GM12878 (cell line): ENCODE results near the gene GPAT3. TPM values are rescaled to one million over a fixed set of nuclear protein-coding genes. Genes with fewer than 3 reads are reported as not detected.

Experiments used
- ATAC-seq: fragments of 200-7000 bp; cut with Tn5 transposase; 3 replicates; pipeline ENCODE4 v1.9.1; 2020; ENCODE audit warnings: mild to moderate bottlenecking, moderate library complexity
- BruUV-seq: library from RNA; stranded (reverse); fragments of 400-500 nt; replicated peaks from 2 replicates; lab custom pipeline; 2021; lab: Mats Ljungman, UMichigan
- CTCF ChIA-PET: fragments of 300-600 bp; sonication (Branson Sonifier 250); formaldehyde crosslinking; extraction: SDS; loops from one replicate; lab custom pipeline; 2021; ENCODE audit warnings: inconsistent platforms; lab: Yijun Ruan, JAX
- POLR2A ChIA-PET: fragments of 350-600 bp; formaldehyde crosslinking; extraction: SDS; loops from one replicate; lab custom pipeline; 2021; ENCODE audit warnings: inconsistent platforms; lab: Charles Lee
- RAD21 ChIA-PET: fragments of 300-600 bp; sonication (Branson Sonifier 250); formaldehyde crosslinking; loops from one replicate; lab custom pipeline; 2023; ENCODE audit warnings: antibody characterized with exemption; ENCODE audit not compliant: unreplicated experiment; lab: Charles Lee
- SMC1A ChIA-PET: fragments of 300-600 bp; sonication (Branson Sonifier 250); formaldehyde crosslinking; loops from one replicate; lab custom pipeline; 2023; ENCODE audit not compliant: unreplicated experiment, uncharacterized antibody; lab: Charles Lee
- DNase-seq: peaks from one replicate; pipeline ENCODE4 v3.0.0-alpha.2; 2011; ENCODE audit warnings: low read depth, low spot score
- FAIRE-seq: peaks from 3 replicates; lab custom pipeline; 2011; peaks lifted over from hg19 to GRCh38; lab: Jason Lieb, UNC
- H2AFZ ChIP-seq: 2 replicates; pipeline ENCODE4 v1.6.0; 2011; ENCODE audit warnings: low read depth, low read length, control low read depth; ENCODE audit not compliant: control insufficient read depth
- H3K27ac ChIP-seq: 2 replicates; pipeline ENCODE4 v1.5.1; 2011; ENCODE audit warnings: control low read depth; ENCODE audit not compliant: control insufficient read depth, insufficient read depth
- H3K27me3 ChIP-seq, 2 experiments: replicated peaks in 1 of 2; 2 replicates each; pipeline versions ENCODE4 v1.6.0 to v1.6.1; 2011; ENCODE audit warnings: low read length in 1 of 2; ENCODE audit not compliant: control insufficient read depth in 2 of 2, insufficient read depth in 2 of 2
- H3K36me3 ChIP-seq, 2 experiments: 2 replicates each; pipeline ENCODE4 v1.5.1; 2011; ENCODE audit warnings: low read length in 1 of 2; ENCODE audit not compliant: control insufficient read depth in 2 of 2, insufficient read depth in 2 of 2
- H3K4me1 ChIP-seq: 2 replicates; pipeline ENCODE4 v1.6.1; 2011; ENCODE audit warnings: mild to moderate bottlenecking, low read length, moderate library complexity, mixed read lengths; ENCODE audit not compliant: control insufficient read depth, insufficient read depth
- H3K4me2 ChIP-seq: 2 replicates; pipeline ENCODE4 v1.6.0; 2011; ENCODE audit warnings: control low read depth; ENCODE audit not compliant: control insufficient read depth, insufficient read depth
- H3K4me3 ChIP-seq: fragments of 200-600 bp; sonication (generic); 2 replicates; pipeline ENCODE4 v1.5.1; 2016
- H3K79me2 ChIP-seq: 2 replicates; pipeline ENCODE4 v1.6.0; 2011; ENCODE audit warnings: low read length; ENCODE audit not compliant: control insufficient read depth, insufficient read depth
- H3K9ac ChIP-seq: 2 replicates; pipeline ENCODE4 v1.8.0; 2011; ENCODE audit warnings: low read length, control low read depth, mixed read lengths; ENCODE audit not compliant: control insufficient read depth, insufficient read depth
- H3K9me3 ChIP-seq: replicated peaks from 3 replicates; pipeline ENCODE4 v1.5.1; 2011; ENCODE audit warnings: mild to moderate bottlenecking, low read length; ENCODE audit not compliant: control insufficient read depth, insufficient read depth
- H4K20me1 ChIP-seq: 2 replicates; pipeline ENCODE4 v1.6.0; 2011; ENCODE audit not compliant: control insufficient read depth, insufficient read depth
- ATF7 ChIP-seq: fragments of 450-650 bp; IDR thresholded peaks from 2 replicates; pipeline ENCODE4 v1.6.1; 2016; ENCODE audit warnings: low read depth, mild to moderate bottlenecking
- BCL11A ChIP-seq: IDR thresholded peaks from 2 replicates; pipeline ENCODE4 v1.6.1; 2011; ENCODE audit warnings: low read depth, low read length
- EED ChIP-seq: sonication (generic); IDR thresholded peaks from 2 replicates; pipeline ENCODE4 v1.6.1; 2016; ENCODE audit warnings: antibody characterized with exemption, low read depth
- IKZF2 ChIP-seq, 2 experiments: fragments of 450-650 bp; IDR thresholded peaks; 2 replicates each; pipeline ENCODE4 v1.6.1; 2017; ENCODE audit warnings: mild to moderate bottlenecking in 2 of 2, moderate library complexity in 2 of 2
- MEF2A ChIP-seq: IDR thresholded peaks from 2 replicates; pipeline ENCODE4 v1.6.1; 2011; ENCODE audit warnings: low read depth, mild to moderate bottlenecking, low read length, moderate library complexity; ENCODE audit not compliant: insufficient read depth
- MTA2 ChIP-seq: fragments of 450-650 bp; IDR thresholded peaks from 2 replicates; pipeline ENCODE4 v1.6.1; 2016; ENCODE audit warnings: low read depth, mild to moderate bottlenecking, moderate library complexity
- MXI1 ChIP-seq: fragments of 150-350 bp; IDR thresholded peaks from 2 replicates; pipeline ENCODE4 v1.6.1; 2011; ENCODE audit warnings: low read depth, mild to moderate bottlenecking, inconsistent platforms, low read length, improper control_type of control experiment
- NBN ChIP-seq: fragments of 450-650 bp; IDR thresholded peaks from 2 replicates; pipeline ENCODE4 v1.6.1; 2016
- STAT1 ChIP-seq: fragments of 450-650 bp; conservative IDR thresholded peaks from 2 replicates; pipeline ENCODE4 v1.6.1; 2014; ENCODE audit warnings: antibody characterized with exemption, mild to moderate bottlenecking
- ZNF207 ChIP-seq: fragments of 450-650 bp; IDR thresholded peaks from 2 replicates; pipeline ENCODE4 v1.6.1; 2014; ENCODE audit warnings: antibody characterized with exemption, mild to moderate bottlenecking, borderline replicate concordance
- ZZZ3 ChIP-seq: IDR thresholded peaks from 2 replicates; pipeline ENCODE4 v1.6.1; 2011; ENCODE audit warnings: low read depth; ENCODE audit not compliant: control insufficient read depth, insufficient read length
- WGBS: methylation state at CpG from one replicate; pipeline ENCODE4 v1.1.6; 2016; ENCODE audit warnings: low lambda C conversion rate; ENCODE audit not compliant: insufficient replicate concordance, insufficient coverage; ENCODE audit errors: missing lambda C conversion rate; 5-methylcytosine and 5-hydroxymethylcytosine counted together
- in situ Hi-C: fragments of 300-500 bp; cut with MboI; formaldehyde crosslinking; loops from 9 replicates; pipeline ENCODE4 v1.14.3; 2018; ENCODE audit warnings: mixed read lengths
- intact Hi-C: fragments of 100-400 bp; cut with micrococcal nuclease; formaldehyde crosslinking; loops from one replicate; pipeline ENCODE4 v1.14.2; 2022; ENCODE audit not compliant: unreplicated experiment
- polyA plus RNA-seq, 11 experiments: library from polyadenylated mRNA; depleted of rRNA in 4 of 11; unstranded in 6 of 11; stranded (reverse) in 5 of 11; fragments of >200 nt; fragmentation: Nextera tagmentation in 4 of 11; fragmentation: Illumina TruSeq in 1 of 11; extraction: Ambion mirVana in 4 of 11; extraction: Trizol in 1 of 11; gene quantifications; 1 replicate in 1 of 11; 2 replicates in 10 of 11; pipeline versions ENCODE4 v1.2.1 to v1.2.3, GENCODE V29; 2011 to 2016; ENCODE audit warnings: inconsistent platforms in 2 of 11, missing spikeins in 2 of 11, low read depth in 1 of 11
- total RNA-seq, 4 experiments: library from RNA; depleted of rRNA in 3 of 4; stranded (reverse); fragments of >200 nt in 3 of 4; fragmentation: Illumina TruSeq in 1 of 4; extraction: Trizol in 1 of 4; gene quantifications; 2 replicates each; pipeline versions ENCODE4 v1.2.1 to v1.2.3, GENCODE V29; 2013 to 2021
- TF ChIP-seq, protein P1 (sequence below): IDR thresholded peaks from 2 replicates; pipeline ENCODE4 v1.6.1; 2011; ENCODE audit warnings: low read depth, low read length, improper control_type of control experiment, borderline replicate concordance
- TF ChIP-seq, protein P2 (sequence below): fragments of 450-650 bp; IDR thresholded peaks from 2 replicates; pipeline ENCODE4 v1.6.1; 2017; ENCODE audit warnings: mild to moderate bottlenecking, moderate library complexity
- TF ChIP-seq, protein P3 (sequence below): IDR thresholded peaks from 2 replicates; pipeline ENCODE4 v1.6.1; 2012; ENCODE audit warnings: low read length, inconsistent platforms

Gene GPAT3
- total and polyA plus RNA-seq, 10 of the 15 experiments (the other 5 are each of a cell fraction or from before 2014, with no cell fraction given), result 0.26 to 1.1 (median 0.52) TPM

DNA sequence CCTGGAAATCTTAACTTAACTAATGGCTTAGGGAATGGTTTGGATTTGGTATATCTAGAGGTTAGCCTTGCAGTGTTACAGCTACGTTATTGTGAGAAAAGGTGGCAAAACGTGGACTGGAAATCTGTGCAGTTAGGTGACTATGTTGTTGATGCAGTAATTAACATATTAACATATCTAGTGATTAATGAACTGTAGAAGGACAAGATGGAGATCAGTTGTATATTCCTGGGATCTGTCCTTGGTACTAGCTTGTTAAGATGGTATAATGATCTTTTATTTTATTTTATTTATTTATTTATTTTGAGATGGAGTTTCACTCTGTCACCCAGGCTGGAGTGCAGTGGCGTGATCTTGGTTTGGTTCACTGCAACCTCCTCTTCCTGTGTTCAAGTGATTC, 36.9 kb downstream of the GPAT3 start:
- in situ Hi-C loops, result no loop called here
- ATAC-seq (no peak), DNase-seq (no peak), FAIRE-seq (no peak)
- no peak overlapping the region for H3K9ac ChIP-seq
- SMC1A ChIA-PET, result no interaction called here
- no peak overlapping the region for H3K4me3 ChIP-seq
- H3K79me2 ChIP-seq, result no peaks in the 10 kb centered on the region
- CTCF ChIA-PET, result interaction anchor here (1.2 to 2.4 kb wide), 3 partner anchors 10 to 81 kb away, joined by 3 to 8 read pairs (median 4); no protein-coding TSS in a partner anchor
- no peaks in the 10 kb centered on the region for H3K36me3 ChIP-seq
- POLR2A ChIA-PET, result no interaction called here
- no peaks in the 10 kb centered on the region for H3K4me1 ChIP-seq
- no peaks in the 10 kb centered on the region for H3K9me3 ChIP-seq
- H4K20me1 ChIP-seq, result no peaks in the 10 kb centered on the region
- TF ChIP-seq ZZZ3 (no peak), STAT1 (no peak), MXI1 (no peak), IKZF2 (IDR thresholded peaks at IDR 0.05) (no peak), MEF2A (no peak), MTA2 (no peak), ATF7 (no peak)
- TF ChIP-seq, protein P1, sequence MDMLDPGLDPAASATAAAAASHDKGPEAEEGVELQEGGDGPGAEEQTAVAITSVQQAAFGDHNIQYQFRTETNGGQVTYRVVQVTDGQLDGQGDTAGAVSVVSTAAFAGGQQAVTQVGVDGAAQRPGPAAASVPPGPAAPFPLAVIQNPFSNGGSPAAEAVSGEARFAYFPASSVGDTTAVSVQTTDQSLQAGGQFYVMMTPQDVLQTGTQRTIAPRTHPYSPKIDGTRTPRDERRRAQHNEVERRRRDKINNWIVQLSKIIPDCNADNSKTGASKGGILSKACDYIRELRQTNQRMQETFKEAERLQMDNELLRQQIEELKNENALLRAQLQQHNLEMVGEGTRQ, result no peak
- H3K27ac ChIP-seq, result no peak overlapping the region
- WGBS, result 49% methylated on average over 3 of the region's 3 CpGs
- no peak overlapping the region for H2AFZ ChIP-seq
- intact Hi-C loops, result no loop called here
- RAD21 ChIA-PET, result no interaction called here
- BruUV-seq, result no TSS peak
- H3K4me2 ChIP-seq, result no peak overlapping the region
- H3K27me3 ChIP-seq, result no peaks in the 10 kb centered on the region

DNA sequence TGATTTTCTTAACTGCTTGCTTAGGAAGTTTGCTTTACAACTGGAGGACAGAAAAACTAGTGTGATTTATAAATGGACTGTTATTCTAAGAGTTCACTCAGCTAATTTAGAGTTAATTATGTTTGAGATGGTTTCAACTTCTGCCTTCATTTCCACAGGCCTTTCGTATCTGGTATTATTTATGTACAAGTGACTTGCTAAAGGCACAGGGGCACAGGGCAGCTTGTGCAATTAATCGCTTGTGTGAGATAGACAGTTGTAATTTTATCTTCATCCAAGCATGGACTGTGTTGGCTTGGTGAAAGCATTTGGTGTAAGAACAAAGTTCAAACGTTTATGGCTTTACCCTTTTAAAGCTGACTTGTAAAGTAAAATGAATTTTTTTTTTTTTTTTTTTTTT, 38.3 kb downstream of the GPAT3 start:
- H3K4me1 ChIP-seq, result no peaks in the 10 kb centered on the region
- no peaks in the 10 kb centered on the region for H3K27me3 ChIP-seq
- FAIRE-seq (no peak), ATAC-seq (no peak), DNase-seq (no peak)
- no peaks in the 10 kb centered on the region for H3K79me2 ChIP-seq
- ChIA-PET SMC1A (no interaction called here), CTCF (interaction anchor here (0.7 kb wide), 1 partner anchor 38 kb away, joined by 3 read pairs; no protein-coding TSS in a partner anchor), RAD21 (no interaction called here), POLR2A (no interaction called here)
- in situ Hi-C loops, result no loop called here
- no peak overlapping the region for H3K4me3 ChIP-seq
- intact Hi-C loops, result no loop called here
- no peak overlapping the region for H3K27ac ChIP-seq
- 50% methylated on average over 3 of the region's 3 CpGs for WGBS
- H3K9me3 ChIP-seq, result no peaks in the 10 kb centered on the region
- no peaks in the 10 kb centered on the region for H3K36me3 ChIP-seq
- H4K20me1 ChIP-seq, result no peaks in the 10 kb centered on the region
- H3K9ac ChIP-seq, result no peak overlapping the region
- no peak overlapping the region for H3K4me2 ChIP-seq
- H2AFZ ChIP-seq, result no peak overlapping the region
- no TSS peak for BruUV-seq
- TF ChIP-seq BCL11A (no peak), NBN (no peak), ZNF207 (no peak), EED (no peak)
- TF ChIP-seq, protein P2, sequence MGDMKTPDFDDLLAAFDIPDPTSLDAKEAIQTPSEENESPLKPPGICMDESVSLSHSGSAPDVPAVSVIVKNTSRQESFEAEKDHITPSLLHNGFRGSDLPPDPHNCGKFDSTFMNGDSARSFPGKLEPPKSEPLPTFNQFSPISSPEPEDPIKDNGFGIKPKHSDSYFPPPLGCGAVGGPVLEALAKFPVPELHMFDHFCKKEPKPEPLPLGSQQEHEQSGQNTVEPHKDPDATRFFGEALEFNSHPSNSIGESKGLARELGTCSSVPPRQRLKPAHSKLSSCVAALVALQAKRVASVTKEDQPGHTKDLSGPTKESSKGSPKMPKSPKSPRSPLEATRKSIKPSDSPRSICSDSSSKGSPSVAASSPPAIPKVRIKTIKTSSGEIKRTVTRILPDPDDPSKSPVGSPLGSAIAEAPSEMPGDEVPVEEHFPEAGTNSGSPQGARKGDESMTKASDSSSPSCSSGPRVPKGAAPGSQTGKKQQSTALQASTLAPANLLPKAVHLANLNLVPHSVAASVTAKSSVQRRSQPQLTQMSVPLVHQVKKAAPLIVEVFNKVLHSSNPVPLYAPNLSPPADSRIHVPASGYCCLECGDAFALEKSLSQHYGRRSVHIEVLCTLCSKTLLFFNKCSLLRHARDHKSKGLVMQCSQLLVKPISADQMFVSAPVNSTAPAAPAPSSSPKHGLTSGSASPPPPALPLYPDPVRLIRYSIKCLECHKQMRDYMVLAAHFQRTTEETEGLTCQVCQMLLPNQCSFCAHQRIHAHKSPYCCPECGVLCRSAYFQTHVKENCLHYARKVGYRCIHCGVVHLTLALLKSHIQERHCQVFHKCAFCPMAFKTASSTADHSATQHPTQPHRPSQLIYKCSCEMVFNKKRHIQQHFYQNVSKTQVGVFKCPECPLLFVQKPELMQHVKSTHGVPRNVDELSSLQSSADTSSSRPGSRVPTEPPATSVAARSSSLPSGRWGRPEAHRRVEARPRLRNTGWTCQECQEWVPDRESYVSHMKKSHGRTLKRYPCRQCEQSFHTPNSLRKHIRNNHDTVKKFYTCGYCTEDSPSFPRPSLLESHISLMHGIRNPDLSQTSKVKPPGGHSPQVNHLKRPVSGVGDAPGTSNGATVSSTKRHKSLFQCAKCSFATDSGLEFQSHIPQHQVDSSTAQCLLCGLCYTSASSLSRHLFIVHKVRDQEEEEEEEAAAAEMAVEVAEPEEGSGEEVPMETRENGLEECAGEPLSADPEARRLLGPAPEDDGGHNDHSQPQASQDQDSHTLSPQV, result no peak
- TF ChIP-seq, protein P3, sequence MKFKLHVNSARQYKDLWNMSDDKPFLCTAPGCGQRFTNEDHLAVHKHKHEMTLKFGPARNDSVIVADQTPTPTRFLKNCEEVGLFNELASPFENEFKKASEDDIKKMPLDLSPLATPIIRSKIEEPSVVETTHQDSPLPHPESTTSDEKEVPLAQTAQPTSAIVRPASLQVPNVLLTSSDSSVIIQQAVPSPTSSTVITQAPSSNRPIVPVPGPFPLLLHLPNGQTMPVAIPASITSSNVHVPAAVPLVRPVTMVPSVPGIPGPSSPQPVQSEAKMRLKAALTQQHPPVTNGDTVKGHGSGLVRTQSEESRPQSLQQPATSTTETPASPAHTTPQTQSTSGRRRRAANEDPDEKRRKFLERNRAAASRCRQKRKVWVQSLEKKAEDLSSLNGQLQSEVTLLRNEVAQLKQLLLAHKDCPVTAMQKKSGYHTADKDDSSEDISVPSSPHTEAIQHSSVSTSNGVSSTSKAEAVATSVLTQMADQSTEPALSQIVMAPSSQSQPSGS, result no peak
